Psoas muscle (tissue), 8 donors: ENCODE measurements around the gene EFHC2. TPM values are rescaled to one million over a fixed set of nuclear protein-coding genes. Genes with fewer than 3 reads are reported as not detected.

Experiments used
- ATAC-seq, 4 donors: fragments of 200-7000 bp; cut with Tn5 transposase; one replicate each; pipeline ENCODE4 v1.9.1; 2020; ENCODE audit warnings: moderate library complexity in 3 of 4, mild to moderate bottlenecking in 2 of 4
- DNase-seq, 2 donors: peaks; one replicate each; pipeline ENCODE4 v3.0.0-alpha.2; 2020
- H3K27ac ChIP-seq: fragments of 200-600 bp; one replicate; pipeline ENCODE4 v1.8.0; 2022
- H3K27me3 ChIP-seq, 3 donors: fragments of 200-600 bp in 1 of 3; one replicate each; pipeline versions ENCODE4 v1.6.1 to v1.8.0; 2013 to 2022; ENCODE audit warnings: low read length in 2 of 3, mild to moderate bottlenecking in 2 of 3, moderate library complexity in 1 of 3; ENCODE audit not compliant: insufficient read depth in 3 of 3
- H3K36me3 ChIP-seq, 2 donors: fragments of 200-600 bp in 1 of 2; one replicate each; pipeline versions ENCODE4 v1.6.1 to v1.8.0; 2013 to 2022; ENCODE audit warnings: low read depth in 1 of 2, mild to moderate bottlenecking in 1 of 2, moderate library complexity in 1 of 2; ENCODE audit not compliant: insufficient read depth in 1 of 2
- H3K4me1 ChIP-seq: fragments of 200-600 bp; one replicate; pipeline ENCODE4 v1.8.0; 2022
- H3K4me3 ChIP-seq: fragments of 200-600 bp; one replicate; pipeline ENCODE4 v1.8.0; 2022; ENCODE audit warnings: mild to moderate bottlenecking
- H3K9me3 ChIP-seq: fragments of 200-600 bp; one replicate; pipeline ENCODE4 v1.8.0; 2022
- WGBS, 3 donors: extraction: QIAGEN DNeasy Blood & Tissue Kit; methylation state at CpG; one replicate each; pipeline versions ENCODE4 v1.1.6 to v1.1.7; 2013; 5-methylcytosine and 5-hydroxymethylcytosine counted together
- intact Hi-C, 2 donors: fragments of 100-400 bp; cut with DNase I; formaldehyde crosslinking; loops; one replicate each; pipeline versions ENCODE4 v1.11.0 to v1.14.2; 2022
- polyA plus RNA-seq, 3 donors: library from polyadenylated mRNA; stranded (reverse); fragments of 200-250 nt; gene quantifications; one replicate each; pipeline ENCODE4 v1.2.3, GENCODE V29; 2013
- total RNA-seq, 4 donors: library from RNA; stranded (reverse); fragmentation: NEBNext Ultra II Directional in 2 of 4; extraction: Animal tissue kit (Norgen Biotek cat#: 25700) in 2 of 4; gene quantifications; one replicate each; pipeline versions ENCODE4 v1.2.1 to v1.2.4, GENCODE V29; 2021 to 2023
- TF ChIP-seq, protein P1 (sequence below): fragments of 200-600 bp; IDR thresholded peaks from one replicate; pipeline ENCODE4 v1.8.0; 2022; ENCODE audit warnings: antibody characterized with exemption
- donor health status: healthy with polysubstance abuse.
- donor health status: DM: no; HTN: no; CAD: no; lungs with moderate emphysema.
- donor health status: Bipolar disorder and iron deficiency.
- donor health status: healthy.
- donor health status: DM: yes; HTN: yes; CAD: no.
- donor health status: DM: no; HTN: no; CAD: no.
- donor health status: DM: no; HTN: no; CAD: no.
- donor health status: DM: yes; HTN: yes; CAD: no.

Gene EFHC2
- total and polyA plus RNA-seq, 7 donors = 0.05 to 0.11 (median 0.08) TPM; not detected in 4

- DNase-seq = no peak
- TF ChIP-seq, protein P1, sequence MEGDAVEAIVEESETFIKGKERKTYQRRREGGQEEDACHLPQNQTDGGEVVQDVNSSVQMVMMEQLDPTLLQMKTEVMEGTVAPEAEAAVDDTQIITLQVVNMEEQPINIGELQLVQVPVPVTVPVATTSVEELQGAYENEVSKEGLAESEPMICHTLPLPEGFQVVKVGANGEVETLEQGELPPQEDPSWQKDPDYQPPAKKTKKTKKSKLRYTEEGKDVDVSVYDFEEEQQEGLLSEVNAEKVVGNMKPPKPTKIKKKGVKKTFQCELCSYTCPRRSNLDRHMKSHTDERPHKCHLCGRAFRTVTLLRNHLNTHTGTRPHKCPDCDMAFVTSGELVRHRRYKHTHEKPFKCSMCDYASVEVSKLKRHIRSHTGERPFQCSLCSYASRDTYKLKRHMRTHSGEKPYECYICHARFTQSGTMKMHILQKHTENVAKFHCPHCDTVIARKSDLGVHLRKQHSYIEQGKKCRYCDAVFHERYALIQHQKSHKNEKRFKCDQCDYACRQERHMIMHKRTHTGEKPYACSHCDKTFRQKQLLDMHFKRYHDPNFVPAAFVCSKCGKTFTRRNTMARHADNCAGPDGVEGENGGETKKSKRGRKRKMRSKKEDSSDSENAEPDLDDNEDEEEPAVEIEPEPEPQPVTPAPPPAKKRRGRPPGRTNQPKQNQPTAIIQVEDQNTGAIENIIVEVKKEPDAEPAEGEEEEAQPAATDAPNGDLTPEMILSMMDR = no peak
- WGBS, 3 donors = 88 to 95% (median 95%) methylated on average over 6 of the region's 6 CpGs
Observed at GRCh38 chrX:44178274-44179053, 165.0 kb downstream of the EFHC2 start.

GRCh38 chrX:44175455-44175854, 168.0 kb downstream of the EFHC2 start:
- DNase-seq = no peak
- no peak overlapping the region for H3K4me3 ChIP-seq
- TF ChIP-seq, protein P1 = no peak
- H3K9me3 ChIP-seq = no peaks in the 10 kb centered on the region
- no peak for ATAC-seq
- H3K4me1 ChIP-seq = no peaks in the 10 kb centered on the region
- H3K27me3 ChIP-seq = peaks cover 0 to 13% (median 0%) of the 10 kb centered on the region in 3 donors
- H3K27ac ChIP-seq = no peak overlapping the region
- 69 to 93% (median 88%) methylated on average over 2 of the region's 2 CpGs for WGBS, 3 donors
- H3K36me3 ChIP-seq = no peaks in the 10 kb centered on the region
- intact Hi-C loops = no loop called here

More at GRCh38 chrX:44178274-44179053, 165.0 kb downstream of the EFHC2 start:
- H3K27ac ChIP-seq = no peak overlapping the region
- no peak overlapping the region for H3K4me3 ChIP-seq
- no peak for ATAC-seq
- intact Hi-C loops = no loop called here
- H3K27me3 ChIP-seq = peaks cover 0 to 11% (median 0%) of the 10 kb centered on the region in 3 donors
- H3K4me1 ChIP-seq = no peaks in the 10 kb centered on the region
- no peaks in the 10 kb centered on the region for H3K9me3 ChIP-seq
- no peaks in the 10 kb centered on the region for H3K36me3 ChIP-seq

DNA sequence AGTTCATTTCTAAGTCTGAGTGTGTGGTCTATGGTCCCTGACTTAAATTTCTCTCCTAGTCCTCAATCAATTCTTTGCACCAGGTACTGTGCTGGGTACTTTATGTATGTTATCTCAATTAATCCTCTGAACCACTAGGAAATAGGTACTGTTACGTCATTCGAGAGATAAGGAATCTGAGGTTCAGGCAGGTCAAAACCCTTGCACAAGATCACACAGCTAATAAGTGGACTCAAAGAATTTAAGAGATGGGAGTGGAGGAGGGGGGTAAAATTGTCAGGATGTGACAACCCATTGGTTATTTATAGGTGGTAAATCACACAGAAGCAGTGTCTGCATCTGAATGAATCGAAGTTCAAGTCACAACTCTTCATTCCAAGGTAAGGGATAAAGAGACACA, 169.4 kb downstream of the EFHC2 start:
- Histone ChIP-seq H3K36me3 (no peaks in the 10 kb centered on the region), H3K4me3 (no peak overlapping the region), H3K9me3 (no peaks in the 10 kb centered on the region), H3K27me3 (peaks cover 0 to 8% (median 0%) of the 10 kb centered on the region in 3 donors), H3K27ac (no peak overlapping the region), H3K4me1 (no peaks in the 10 kb centered on the region)
- 78 to 91% (median 89%) methylated on average over 3 of the region's 3 CpGs for WGBS, 3 donors
- TF ChIP-seq, protein P1 = no peak
- no peak for ATAC-seq
- intact Hi-C loops = no loop called here
- DNase-seq = no peak

DNA sequence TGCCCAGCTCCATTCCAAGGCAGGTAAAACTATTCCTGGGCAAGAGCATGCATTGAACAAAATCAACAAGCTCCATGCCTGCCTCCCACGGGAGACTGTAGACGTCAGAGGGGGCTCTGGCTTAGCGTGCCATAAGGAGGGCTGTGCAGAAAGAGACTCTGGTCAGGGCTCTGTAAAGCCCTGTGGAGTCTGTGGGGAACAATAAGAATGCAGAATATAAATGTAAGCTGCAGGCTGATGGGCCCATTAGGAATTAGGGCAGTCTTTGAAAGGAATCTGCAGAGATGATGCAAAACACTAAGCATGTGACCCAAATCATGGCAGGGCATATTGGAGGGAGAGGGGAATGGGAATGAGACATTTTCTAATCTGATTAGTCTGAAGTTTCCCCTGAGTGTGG, 170.3 kb downstream of the EFHC2 start:
- Histone ChIP-seq H3K9me3 (no peaks in the 10 kb centered on the region), H3K27ac (no peak overlapping the region), H3K4me3 (no peak overlapping the region), H3K36me3 (no peaks in the 10 kb centered on the region), H3K4me1 (no peaks in the 10 kb centered on the region), H3K27me3 (peaks cover 0 to 8% (median 0%) of the 10 kb centered on the region in 3 donors)
- intact Hi-C loops = no loop called here
- ATAC-seq = no peak
- 26 to 37% (median 37%) methylated on average over 3 of the region's 3 CpGs for WGBS, 3 donors
- TF ChIP-seq, protein P1 = no peak
- no peak for DNase-seq
